A673 (cell line): ENCODE data around the gene FBXO22. TPM values are rescaled to one million over a fixed set of nuclear protein-coding genes. Genes with fewer than 3 reads are reported as not detected.
"Not testable (repeated sequence)": the region's sequence is repeated elsewhere in the genome, so short reads cannot be mapped to it uniquely, and the experiment has no call there.

Source experiments
- BruUV-seq: library from RNA; stranded (reverse); fragments of 400-500 nt; replicated peaks from 2 replicates; lab custom pipeline; 2021; lab: Mats Ljungman, UMichigan
- CTCF ChIA-PET: fragments of 300-600 bp; sonication (Branson Sonifier 250); formaldehyde crosslinking; loops from one replicate; lab custom pipeline; 2022; ENCODE audit warnings: antibody characterized with exemption; lab: Charles Lee
- POLR2A ChIA-PET: fragments of 300-600 bp; sonication (Branson Sonifier 250); formaldehyde crosslinking; loops from one replicate; lab custom pipeline; 2022; ENCODE audit warnings: antibody characterized with exemption; ENCODE audit not compliant: low non-redundant PET; lab: Charles Lee
- DNase-seq: peaks from one replicate; pipeline ENCODE4 v3.0.0-alpha.2; 2015; ENCODE audit warnings: low spot score
- H3K27ac ChIP-seq: fragments of 200-600 bp; sonication (generic); 2 replicates; pipeline ENCODE4 v1.5.1; 2016; ENCODE audit warnings: mixed run types, low read depth, mild to moderate bottlenecking, mixed read lengths, antibody characterized with exemption, low read length; ENCODE audit not compliant: poor library complexity, severe bottlenecking
- H3K27me3 ChIP-seq: fragments of 200-600 bp; sonication (generic); replicated peaks from 2 replicates; pipeline ENCODE4 v1.6.1; 2017; ENCODE audit warnings: mixed run types, low read depth, mild to moderate bottlenecking, mixed read lengths, antibody characterized with exemption, low read length; ENCODE audit not compliant: insufficient read depth, poor library complexity
- H3K36me3 ChIP-seq: fragments of 200-600 bp; sonication (generic); 2 replicates; pipeline ENCODE4 v1.6.1; 2016; ENCODE audit warnings: mixed run types, mild to moderate bottlenecking, mixed read lengths, antibody characterized with exemption, low read length; ENCODE audit not compliant: insufficient read depth, poor library complexity, severe bottlenecking
- H3K4me1 ChIP-seq: fragments of 200-600 bp; sonication (generic); 2 replicates; pipeline ENCODE4 v1.6.1; 2017; ENCODE audit warnings: mixed run types, mild to moderate bottlenecking, mixed read lengths, antibody characterized with exemption, low read length; ENCODE audit not compliant: insufficient read depth, poor library complexity, severe bottlenecking
- H3K4me3 ChIP-seq: fragments of 200-600 bp; sonication (generic); 2 replicates; pipeline ENCODE4 v1.5.1; 2016; ENCODE audit warnings: low read depth, mixed run types, mild to moderate bottlenecking, mixed read lengths, low read length; ENCODE audit not compliant: poor library complexity, severe bottlenecking
- H3K9me3 ChIP-seq: fragments of 200-600 bp; sonication (generic); 2 replicates; pipeline ENCODE4 v1.6.1; 2016; ENCODE audit warnings: mixed run types, low read depth, mild to moderate bottlenecking, mixed read lengths, antibody characterized with exemption, low read length; ENCODE audit not compliant: poor library complexity, severe bottlenecking
- CTCF ChIP-seq: fragments of 300-800, 200-600 bp; sonication (generic); conservative IDR thresholded peaks from 2 replicates; pipeline ENCODE4 v1.5.1; 2017; ENCODE audit warnings: low read depth, mild to moderate bottlenecking, antibody characterized with exemption, low read length, moderate library complexity, mixed read lengths
- EZH2 ChIP-seq: fragments of 200-600 bp; sonication (generic); IDR thresholded peaks from 2 replicates; pipeline ENCODE4 v1.6.1; 2017; ENCODE audit warnings: borderline replicate concordance, low read depth, mild to moderate bottlenecking, mixed read lengths, antibody characterized with exemption, low read length; ENCODE audit not compliant: poor library complexity, severe bottlenecking
- intact Hi-C: fragments of 100-400 bp; cut with micrococcal nuclease; formaldehyde crosslinking; loops from one replicate; pipeline ENCODE4 v1.10.0; 2022; ENCODE audit not compliant: unreplicated experiment
- total RNA-seq: library from RNA; stranded (reverse); gene quantifications from 2 replicates; pipeline ENCODE4 v1.2.3, GENCODE V29; 2021

FBXO22 gene
- total RNA-seq, 1 experiment from 2014 or later, result 59.0 TPM

- no peak for DNase-seq
- BruUV-seq, result no TSS peak
- no peak for TF ChIP-seq EZH2
- no peak for TF ChIP-seq CTCF
- Histone ChIP-seq H3K4me1 (no peaks in the 10 kb centered on the region), H3K27me3 (no peaks in the 10 kb centered on the region), H3K4me3 (no peak overlapping the region), H3K27ac (no peak overlapping the region), H3K36me3 (no peaks in the 10 kb centered on the region), H3K9me3 (no peaks in the 10 kb centered on the region)
- ChIA-PET CTCF (no interaction called here), POLR2A (no interaction called here)
- intact Hi-C loops, result no loop called here
Measured at GRCh38 chr15:75966073-75966472, 62.4 kb downstream of the FBXO22 start.

- H3K9me3 ChIP-seq, DNase-seq, H3K4me1 ChIP-seq, H3K4me3 ChIP-seq, H3K36me3 ChIP-seq, BruUV-seq, H3K27ac ChIP-seq, CTCF ChIA-PET, intact Hi-C loops, POLR2A ChIA-PET, H3K27me3 ChIP-seq: not testable (repeated sequence)
Measured at GRCh38 chr15:75976766-75977165, 73.1 kb downstream of the FBXO22 start.

- no peak for TF ChIP-seq EZH2
- CTCF ChIA-PET, result no interaction called here
- no peak for DNase-seq
- Histone ChIP-seq H3K36me3 (no peaks in the 10 kb centered on the region), H3K9me3 (no peaks in the 10 kb centered on the region), H3K27ac (no peak overlapping the region), H3K4me3 (no peak overlapping the region), H3K4me1 (no peaks in the 10 kb centered on the region), H3K27me3 (peaks cover 4% of the 10 kb centered on the region)
- intact Hi-C loops, result no loop called here
- no TSS peak for BruUV-seq
- POLR2A ChIA-PET, result no interaction called here
Measured at GRCh38 chr15:75981149-75981815, 77.6 kb downstream of the FBXO22 start.

GRCh38 chr15:75982468-75982867 is 78.8 kb downstream of the FBXO22 start:
- Histone ChIP-seq H3K27ac (no peak overlapping the region), H3K4me1 (no peaks in the 10 kb centered on the region), H3K27me3 (peaks cover 4% of the 10 kb centered on the region), H3K9me3 (no peaks in the 10 kb centered on the region), H3K36me3 (no peaks in the 10 kb centered on the region), H3K4me3 (no peak overlapping the region)
- no TSS peak for BruUV-seq
- intact Hi-C loops, result no loop called here
- TF ChIP-seq CTCF, result no peak
- no peak for TF ChIP-seq EZH2
- no peak for DNase-seq
- ChIA-PET POLR2A (no interaction called here), CTCF (no interaction called here)

GRCh38 chr15:75984706-75985105 is 81.0 kb downstream of the FBXO22 start:
- H3K36me3 ChIP-seq, CTCF ChIA-PET, intact Hi-C loops, BruUV-seq, H3K27me3 ChIP-seq, DNase-seq, H3K27ac ChIP-seq, H3K4me3 ChIP-seq, H3K4me1 ChIP-seq, H3K9me3 ChIP-seq, POLR2A ChIA-PET: not testable (repeated sequence)
